PC-9 (cell line): ENCODE measurements around the gene VSIG2.

Source experiments
- EZH2 ChIP-seq: fragments of 200-600 bp; sonication (generic); IDR thresholded peaks from 2 replicates; pipeline ENCODE4 v1.8.0; 2017; ENCODE audit warnings: antibody characterized with exemption, low read depth
- TF ChIP-seq, protein P1 (sequence below): fragments of 200-600 bp; sonication (generic); conservative IDR thresholded peaks from 2 replicates; pipeline ENCODE4 v1.6.1; 2017; ENCODE audit warnings: mixed run types, antibody characterized with exemption, mild to moderate bottlenecking, moderate library complexity

DNA sequence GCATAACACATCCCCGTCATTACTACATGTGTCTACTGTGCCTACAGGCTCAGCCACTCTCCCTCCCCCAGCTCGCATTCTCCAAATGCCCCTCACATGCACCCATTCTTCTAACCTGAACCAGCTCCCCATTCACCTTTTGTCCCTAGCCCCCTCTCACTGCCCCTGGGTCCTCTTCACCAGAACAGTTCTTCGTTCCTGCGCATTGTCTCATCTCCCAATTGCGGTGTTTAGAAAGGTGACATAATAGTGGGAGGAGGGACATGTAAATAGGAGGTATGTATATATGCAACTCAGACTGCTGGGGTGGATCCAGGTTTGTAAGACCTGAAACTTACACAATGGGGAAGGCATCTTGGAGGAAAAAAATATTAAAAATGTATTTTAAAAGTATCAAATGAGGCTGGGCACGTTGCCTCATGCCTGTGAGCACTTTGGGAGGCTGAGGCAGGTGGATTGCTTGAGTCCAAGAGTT, 4.7 kb upstream of the VSIG2 start:
- TF ChIP-seq, protein P1, sequence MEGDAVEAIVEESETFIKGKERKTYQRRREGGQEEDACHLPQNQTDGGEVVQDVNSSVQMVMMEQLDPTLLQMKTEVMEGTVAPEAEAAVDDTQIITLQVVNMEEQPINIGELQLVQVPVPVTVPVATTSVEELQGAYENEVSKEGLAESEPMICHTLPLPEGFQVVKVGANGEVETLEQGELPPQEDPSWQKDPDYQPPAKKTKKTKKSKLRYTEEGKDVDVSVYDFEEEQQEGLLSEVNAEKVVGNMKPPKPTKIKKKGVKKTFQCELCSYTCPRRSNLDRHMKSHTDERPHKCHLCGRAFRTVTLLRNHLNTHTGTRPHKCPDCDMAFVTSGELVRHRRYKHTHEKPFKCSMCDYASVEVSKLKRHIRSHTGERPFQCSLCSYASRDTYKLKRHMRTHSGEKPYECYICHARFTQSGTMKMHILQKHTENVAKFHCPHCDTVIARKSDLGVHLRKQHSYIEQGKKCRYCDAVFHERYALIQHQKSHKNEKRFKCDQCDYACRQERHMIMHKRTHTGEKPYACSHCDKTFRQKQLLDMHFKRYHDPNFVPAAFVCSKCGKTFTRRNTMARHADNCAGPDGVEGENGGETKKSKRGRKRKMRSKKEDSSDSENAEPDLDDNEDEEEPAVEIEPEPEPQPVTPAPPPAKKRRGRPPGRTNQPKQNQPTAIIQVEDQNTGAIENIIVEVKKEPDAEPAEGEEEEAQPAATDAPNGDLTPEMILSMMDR, result no peak
- TF ChIP-seq EZH2, result no peak
